Activated naive CD4-positive, alpha-beta T cell treated with anti-CD3 and anti-CD28 coated beads, Interleukin-2, amount 50 U/mL, for 24 hours (primary cell): ENCODE data around the gene PTH1R.

Experiments used
- H3K27ac Mint-ChIP-seq: one replicate; pipeline ENCODE4 v1.8.0; 2021; ENCODE audit warnings: mild to moderate bottlenecking, mixed read lengths
- H3K27me3 Mint-ChIP-seq: one replicate; pipeline ENCODE4 v1.8.0; 2021; ENCODE audit warnings: mixed read lengths
- H3K36me3 Mint-ChIP-seq: one replicate; pipeline ENCODE4 v1.8.0; 2021; ENCODE audit warnings: mixed read lengths
- H3K4me1 Mint-ChIP-seq: one replicate; pipeline ENCODE4 v1.8.0; 2021; ENCODE audit warnings: mixed read lengths
- H3K4me3 Mint-ChIP-seq: one replicate; pipeline ENCODE4 v1.8.0; 2021; ENCODE audit warnings: mild to moderate bottlenecking, mixed read lengths
- H3K9me3 Mint-ChIP-seq: one replicate; pipeline ENCODE4 v1.8.0; 2021; ENCODE audit warnings: mixed read lengths

Gene PTH1R

GRCh38 chr3:46866720-46867549 lies 10.6 kb upstream of the PTH1R start:
- Mint-ChIP-seq H3K9me3 (no peaks in the 10 kb centered on the region), H3K4me3 (no peak overlapping the region), H3K36me3 (no peaks in the 10 kb centered on the region), H3K27ac (no peak overlapping the region), H3K27me3 (no peaks in the 10 kb centered on the region), H3K4me1 (no peaks in the 10 kb centered on the region)

- no peaks in the 10 kb centered on the region for H3K27me3 Mint-ChIP-seq
- no peaks in the 10 kb centered on the region for H3K4me1 Mint-ChIP-seq
- H3K27ac Mint-ChIP-seq: no peak overlapping the region
- H3K36me3 Mint-ChIP-seq: no peaks in the 10 kb centered on the region
- H3K4me3 Mint-ChIP-seq: no peak overlapping the region
- H3K9me3 Mint-ChIP-seq: no peaks in the 10 kb centered on the region
These were observed 10.0 kb upstream of the PTH1R start for GRCh38 chr3:46867550-46867898.

- Mint-ChIP-seq H3K27me3 (no peaks in the 10 kb centered on the region), H3K4me1 (peaks cover 4% of the 10 kb centered on the region), H3K36me3 (no peaks in the 10 kb centered on the region), H3K27ac (no peak overlapping the region), H3K4me3 (no peak overlapping the region), H3K9me3 (no peaks in the 10 kb centered on the region)
These were observed 9.2 kb upstream of the PTH1R start for GRCh38 chr3:46868287-46868686.

GRCh38 chr3:46868948-46869347 lies 8.6 kb upstream of the PTH1R start:
- no peak overlapping the region for H3K27ac Mint-ChIP-seq
- peaks cover 4% of the 10 kb centered on the region for H3K4me1 Mint-ChIP-seq
- no peak overlapping the region for H3K4me3 Mint-ChIP-seq
- no peaks in the 10 kb centered on the region for H3K27me3 Mint-ChIP-seq
- no peaks in the 10 kb centered on the region for H3K36me3 Mint-ChIP-seq
- H3K9me3 Mint-ChIP-seq: no peaks in the 10 kb centered on the region

DNA sequence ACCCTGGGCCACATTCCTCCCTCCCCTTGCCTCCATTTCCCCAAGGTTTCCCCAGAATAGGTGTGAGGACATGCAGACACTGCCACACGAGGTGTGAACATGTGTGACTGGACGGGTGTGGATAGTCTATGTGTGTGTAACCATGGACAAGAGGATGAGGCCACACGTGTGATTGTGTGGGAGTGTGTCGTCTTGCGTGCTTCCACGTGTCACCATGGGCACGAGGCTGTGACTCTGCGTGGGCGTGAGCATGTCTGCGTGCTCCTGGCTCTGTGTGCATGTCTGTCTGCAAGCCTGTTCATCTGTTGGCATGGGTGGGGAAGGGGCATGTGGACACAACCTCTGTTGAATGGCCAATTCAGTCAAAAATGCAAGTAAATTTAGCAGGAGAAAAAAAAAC lies 8.1 kb upstream of the PTH1R start:
- H3K9me3 Mint-ChIP-seq: no peaks in the 10 kb centered on the region
- H3K36me3 Mint-ChIP-seq: no peaks in the 10 kb centered on the region
- no peaks in the 10 kb centered on the region for H3K27me3 Mint-ChIP-seq
- no peak overlapping the region for H3K27ac Mint-ChIP-seq
- H3K4me3 Mint-ChIP-seq: no peak overlapping the region
- peaks cover 4% of the 10 kb centered on the region for H3K4me1 Mint-ChIP-seq

GRCh38 chr3:46870651-46871050 lies 6.9 kb upstream of the PTH1R start:
- Mint-ChIP-seq H3K36me3 (no peaks in the 10 kb centered on the region), H3K4me1 (peaks cover 4% of the 10 kb centered on the region), H3K27me3 (no peaks in the 10 kb centered on the region), H3K9me3 (no peaks in the 10 kb centered on the region), H3K4me3 (no peak overlapping the region), H3K27ac (no peak overlapping the region)

DNA sequence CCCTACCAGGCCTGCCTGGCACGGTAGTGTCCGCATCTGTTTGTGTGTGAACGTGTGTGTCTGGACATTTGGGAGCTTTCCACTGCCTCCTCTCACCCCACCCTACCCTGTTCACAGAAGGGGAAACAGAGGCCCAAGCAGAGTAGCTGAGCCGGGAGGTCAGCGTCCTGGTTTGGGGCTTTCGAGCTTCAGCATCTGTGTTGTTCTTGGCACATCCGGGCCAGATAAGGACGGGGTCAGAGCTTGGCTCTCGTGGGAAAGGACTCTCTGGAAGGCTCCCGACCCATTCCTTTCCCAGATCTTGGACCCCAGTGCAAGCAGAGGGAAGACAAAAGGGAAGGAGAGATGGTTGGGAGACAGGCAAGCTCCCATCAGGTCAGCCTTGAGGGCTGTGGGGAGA lies 6.3 kb upstream of the PTH1R start:
- Mint-ChIP-seq H3K4me3 (no peak overlapping the region), H3K27me3 (no peaks in the 10 kb centered on the region), H3K27ac (no peak overlapping the region), H3K9me3 (no peaks in the 10 kb centered on the region), H3K4me1 (peaks cover 4% of the 10 kb centered on the region), H3K36me3 (no peaks in the 10 kb centered on the region)

GRCh38 chr3:46873521-46873920 lies 4.0 kb upstream of the PTH1R start:
- Mint-ChIP-seq H3K9me3 (no peaks in the 10 kb centered on the region), H3K36me3 (no peaks in the 10 kb centered on the region), H3K27ac (no peak overlapping the region), H3K4me3 (peak overlapping the region; percentile 42), H3K4me1 (peaks cover 4% of the 10 kb centered on the region), H3K27me3 (no peaks in the 10 kb centered on the region)

DNA sequence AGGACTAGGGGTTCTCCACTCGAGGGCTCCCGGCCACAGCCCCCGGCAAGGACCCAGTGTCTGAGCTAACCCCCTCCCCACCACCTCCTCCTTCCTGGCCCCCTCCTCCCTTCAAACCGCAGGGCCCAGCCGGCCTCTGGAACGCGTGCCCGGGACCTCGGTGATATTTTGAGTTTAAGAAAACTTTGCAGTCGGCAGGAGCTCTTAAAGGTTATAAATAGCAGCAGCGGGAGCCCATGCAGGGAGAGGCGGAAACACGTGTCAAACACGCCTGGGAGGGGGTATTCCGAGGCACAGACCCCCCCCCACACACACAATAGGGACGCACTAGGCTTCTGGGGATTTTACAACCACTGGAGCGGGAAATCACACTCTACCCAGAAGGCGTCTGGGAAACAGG lies 3.1 kb upstream of the PTH1R start:
- Mint-ChIP-seq H3K27ac (no peak overlapping the region), H3K9me3 (no peaks in the 10 kb centered on the region), H3K27me3 (no peaks in the 10 kb centered on the region), H3K4me3 (no peak overlapping the region), H3K4me1 (peaks cover 4% of the 10 kb centered on the region), H3K36me3 (no peaks in the 10 kb centered on the region)

- Mint-ChIP-seq H3K4me1 (peaks cover 10% of the 10 kb centered on the region), H3K27me3 (peaks cover 7% of the 10 kb centered on the region), H3K27ac (no peak overlapping the region), H3K36me3 (no peaks in the 10 kb centered on the region), H3K4me3 (no peak overlapping the region), H3K9me3 (no peaks in the 10 kb centered on the region)
These were observed 2.0 kb upstream of the PTH1R start for GRCh38 chr3:46875560-46875959.

DNA sequence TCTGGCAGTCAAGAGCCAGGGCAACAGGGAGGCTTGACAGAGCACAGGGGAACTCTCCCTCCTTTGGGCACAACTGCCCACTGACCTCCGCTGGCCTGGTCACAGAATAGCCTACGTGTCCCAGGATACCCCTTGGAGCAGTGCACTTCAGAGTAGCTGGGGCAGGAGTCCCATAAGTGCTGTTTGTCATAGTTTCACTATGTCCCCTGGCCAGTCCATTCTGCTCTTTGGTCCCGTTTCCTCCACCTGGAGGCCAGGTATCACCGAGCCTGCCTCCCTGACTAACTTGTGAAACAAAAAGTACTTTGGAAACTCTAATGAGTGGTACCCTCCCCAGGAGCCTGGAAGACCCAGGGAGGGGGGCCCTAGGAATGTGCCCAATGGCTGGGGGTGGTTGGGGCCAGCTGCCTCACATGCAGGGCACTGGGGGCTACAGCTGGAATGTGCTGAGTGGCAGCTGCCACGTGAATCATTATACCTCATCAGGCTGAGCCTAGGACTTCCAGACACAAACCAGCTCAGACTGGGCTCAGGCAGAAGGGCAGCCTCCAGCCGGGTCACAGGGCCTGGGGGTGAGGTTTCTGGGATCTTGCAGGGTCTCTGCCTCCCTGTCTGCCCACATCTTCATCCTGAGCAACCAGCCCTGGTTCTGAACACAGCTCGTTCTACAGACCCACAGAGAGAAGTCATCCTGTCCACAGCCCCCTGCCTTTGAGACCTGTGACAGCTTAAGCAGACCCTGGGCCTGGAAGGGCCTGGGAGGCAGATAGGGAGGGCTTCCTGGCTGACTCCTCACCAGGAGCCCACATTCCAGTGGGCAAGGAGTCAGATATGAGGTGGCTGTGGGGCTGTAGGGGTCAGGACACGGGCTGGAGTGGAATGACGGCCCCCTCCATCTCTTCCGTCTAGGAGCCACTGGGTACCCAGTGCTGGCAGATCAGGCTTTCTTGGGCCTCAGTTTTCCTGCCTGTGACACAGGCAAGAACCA lies 914 bp upstream of the PTH1R start:
- Mint-ChIP-seq H3K27ac (no peak overlapping the region), H3K4me1 (peaks cover 12% of the 10 kb centered on the region), H3K9me3 (no peaks in the 10 kb centered on the region), H3K4me3 (no peak overlapping the region), H3K36me3 (no peaks in the 10 kb centered on the region), H3K27me3 (peaks cover 10% of the 10 kb centered on the region)

DNA sequence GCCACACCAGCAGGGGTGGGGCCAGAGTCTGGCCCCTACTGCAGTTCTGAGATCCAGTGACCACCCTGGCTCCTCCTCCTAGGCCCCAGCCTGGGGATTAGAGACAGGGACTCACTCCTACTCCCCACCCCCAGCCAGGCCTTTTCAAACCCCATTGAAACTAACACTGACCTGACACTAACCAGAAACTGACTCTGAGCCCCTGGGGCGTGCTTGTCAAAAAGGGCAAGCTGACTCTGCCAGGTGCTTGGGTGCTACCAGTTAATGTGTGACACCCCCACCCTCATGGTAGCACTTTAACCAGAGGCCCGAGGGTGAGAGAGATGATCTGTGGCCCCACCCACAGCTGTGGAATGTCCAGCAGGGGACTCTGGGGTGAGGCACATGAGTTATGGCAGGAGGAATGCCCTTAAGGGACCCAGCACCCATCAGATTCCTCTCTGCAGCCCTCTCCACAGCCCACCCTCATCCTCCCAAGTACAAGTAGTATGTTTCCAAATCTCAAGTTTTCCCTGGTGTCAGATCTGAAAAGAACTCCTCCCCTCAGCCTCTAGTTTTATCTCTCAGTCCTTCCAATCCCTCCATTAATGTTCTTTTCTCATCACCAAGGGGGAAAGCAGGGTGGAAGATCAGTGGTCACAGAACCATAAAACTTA lies 1.4 kb downstream of the PTH1R start:
- no peak overlapping the region for H3K27ac Mint-ChIP-seq
- no peaks in the 10 kb centered on the region for H3K36me3 Mint-ChIP-seq
- peaks cover 8% of the 10 kb centered on the region for H3K4me1 Mint-ChIP-seq
- peaks cover 15% of the 10 kb centered on the region for H3K27me3 Mint-ChIP-seq
- H3K9me3 Mint-ChIP-seq: no peaks in the 10 kb centered on the region
- no peak overlapping the region for H3K4me3 Mint-ChIP-seq

DNA sequence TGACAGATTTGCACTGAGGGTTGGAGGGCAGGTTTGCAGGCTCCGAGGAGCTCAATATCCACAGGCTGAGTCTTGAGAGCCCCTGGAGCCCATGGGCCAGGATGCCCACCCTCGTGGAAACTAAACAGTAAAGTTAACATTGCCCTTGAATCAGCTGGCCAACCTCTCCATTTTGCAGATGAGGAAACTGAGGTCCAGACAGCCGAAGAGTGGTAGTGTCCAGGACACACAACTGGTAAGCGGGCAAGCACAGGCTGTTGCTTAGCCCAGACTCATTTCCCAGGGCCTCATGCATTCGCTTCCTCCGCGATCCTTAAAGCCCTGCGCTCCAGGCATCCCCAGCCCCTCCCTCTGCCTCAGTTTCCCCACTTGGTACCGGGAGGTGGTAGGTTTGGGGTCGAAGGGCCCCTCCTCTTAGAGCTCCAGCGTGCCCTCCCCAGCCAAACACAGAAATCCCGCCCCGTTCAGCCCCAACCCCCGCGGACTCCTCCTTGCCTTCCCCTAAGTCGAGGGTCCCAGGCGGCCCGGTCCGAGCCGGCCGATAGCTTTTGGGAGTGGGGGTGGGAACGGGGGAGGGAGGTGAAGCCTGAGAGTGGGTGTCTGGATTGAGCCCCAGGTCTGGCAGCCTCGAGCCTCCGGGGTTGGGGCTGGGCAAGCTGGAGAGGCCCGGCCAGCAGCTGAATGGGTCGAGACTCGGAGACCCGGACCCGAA lies 3.5 kb downstream of the PTH1R start:
- Mint-ChIP-seq H3K36me3 (no peaks in the 10 kb centered on the region), H3K4me3 (peak overlapping the region; percentile 65), H3K9me3 (no peaks in the 10 kb centered on the region), H3K4me1 (peaks cover 8% of the 10 kb centered on the region), H3K27ac (no peak overlapping the region), H3K27me3 (peaks cover 24% of the 10 kb centered on the region)

DNA sequence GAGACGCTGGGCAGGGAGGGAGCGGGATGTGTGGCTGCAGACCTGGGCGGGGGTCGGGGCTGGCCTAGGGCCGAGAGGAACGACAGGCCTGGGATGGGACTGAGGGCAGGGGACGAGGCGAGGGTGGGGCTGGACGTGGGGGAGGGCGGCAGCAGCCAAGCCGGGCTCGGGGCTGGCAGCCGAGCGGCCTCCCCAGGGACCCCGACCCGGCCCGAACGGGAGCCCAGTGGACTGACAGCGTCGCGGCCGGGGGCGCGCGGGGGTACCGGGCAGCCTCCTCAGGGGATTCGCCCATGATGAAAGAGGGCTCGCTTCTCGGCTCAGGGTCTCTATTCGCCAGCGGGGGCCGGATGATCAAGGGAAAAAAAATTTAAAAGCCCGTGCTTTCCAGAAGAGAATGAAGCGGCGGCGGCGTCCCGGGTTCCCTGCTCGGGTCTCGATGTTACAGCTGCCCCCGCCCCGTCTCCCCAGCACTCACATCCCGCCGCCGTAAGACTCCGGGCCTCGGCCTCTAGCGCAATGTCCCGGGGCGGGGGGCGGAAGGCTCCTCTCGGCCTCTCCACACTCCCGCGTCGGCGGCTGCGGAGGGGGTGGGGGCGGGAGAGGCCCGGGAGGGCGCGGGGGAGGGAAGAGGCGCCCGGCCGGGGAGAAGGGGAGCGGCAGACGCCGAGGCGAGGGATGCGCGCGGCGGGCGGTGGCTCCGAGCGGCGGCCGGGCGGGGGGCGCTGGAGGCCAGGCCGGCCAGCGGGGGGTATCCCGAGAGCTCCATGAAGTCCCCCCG lies 4.3 kb downstream of the PTH1R start:
- H3K4me3 Mint-ChIP-seq: peak overlapping the region; percentile 71
- no peaks in the 10 kb centered on the region for H3K9me3 Mint-ChIP-seq
- peaks cover 24% of the 10 kb centered on the region for H3K27me3 Mint-ChIP-seq
- H3K4me1 Mint-ChIP-seq: peaks cover 8% of the 10 kb centered on the region
- no peak overlapping the region for H3K27ac Mint-ChIP-seq
- H3K36me3 Mint-ChIP-seq: no peaks in the 10 kb centered on the region
